ENCODE measurements around the gene PYCARD. TPM values are rescaled to one million over a fixed set of nuclear protein-coding genes. Genes with fewer than 3 reads are reported as not detected.
A peak's percentile ranks its signal among the peaks of the same experiment; 100 is the strongest.

Gene PYCARD
- polyA plus RNA-seq, 2 donors, result 51.7 to 79.2 TPM

- WGBS, 2 donors, result 0 to 1% methylated on average over 58 to 63 of the region's 63 CpGs
- Histone ChIP-seq H3K9me3 (ENCODE audit: control insufficient read depth in 2 of 2, insufficient read depth in 1 of 2, low read depth in 1 of 2, low read length in 1 of 2) (no peaks in the 10 kb centered on the region), H3K36me3 (ENCODE audit: control insufficient read depth in 2 of 2, insufficient read depth in 2 of 2, low read length in 1 of 2) (no peaks in the 10 kb centered on the region), H3K27me3 (ENCODE audit: control insufficient read depth in 1 of 2, insufficient read depth in 2 of 2, low read length in 2 of 2) (peaks cover 0 to 21% of the 10 kb centered on the region in 2 donors), H3K27ac (ENCODE audit: low read depth in 2 of 2, low read length in 1 of 2) (no peak overlapping the region), H3K4me3 (ENCODE audit: low read depth in 1 of 2, low read length in 2 of 2) (peak overlapping the region; percentile 22 to 25), H3K4me1 (ENCODE audit: control insufficient read depth in 2 of 2, insufficient read depth in 2 of 2, low read length in 1 of 2) (peaks cover 8 to 25% of the 10 kb centered on the region in 2 donors)
Measured at GRCh38 chr16:31215287-31216162, 13.0 kb upstream of the PYCARD start.

- Histone ChIP-seq H3K4me3 (ENCODE audit: low read depth in 1 of 2, low read length in 2 of 2) (peak overlapping the region; percentile 22 to 25), H3K27me3 (ENCODE audit: control insufficient read depth in 1 of 2, insufficient read depth in 2 of 2, low read length in 2 of 2) (peaks cover 0 to 21% of the 10 kb centered on the region in 2 donors)
- 9 to 13% methylated on average over 55 to 58 of the region's 58 CpGs for WGBS, 2 donors
Measured at GRCh38 chr16:31214708-31215286, 12.2 kb upstream of the PYCARD start.

GRCh38 chr16:31213877-31214707 lies 11.5 kb upstream of the PYCARD start, which contains the start of gene TRIM72:
Gene TRIM72 (plus strand): TSS chr16:31214119. CDS start chr16:31214739, 620 bp downstream.
- Histone ChIP-seq H3K36me3 (ENCODE audit: control insufficient read depth in 2 of 2, insufficient read depth in 2 of 2, low read length in 1 of 2) (no peaks in the 10 kb centered on the region), H3K27ac (ENCODE audit: low read depth in 2 of 2, low read length in 1 of 2) (no peak within 1 kb of the TSS), H3K4me3 (ENCODE audit: low read depth in 1 of 2, low read length in 2 of 2) (peak within 1 kb of the TSS; percentile 22 to 25), H3K4me1 (ENCODE audit: control insufficient read depth in 2 of 2, insufficient read depth in 2 of 2, low read length in 1 of 2) (peaks cover 8 to 28% of the 10 kb centered on the region in 2 donors), H3K27me3 (ENCODE audit: control insufficient read depth in 1 of 2, insufficient read depth in 2 of 2, low read length in 2 of 2) (peaks cover 0 to 21% of the 10 kb centered on the region in 2 donors), H3K9me3 (ENCODE audit: control insufficient read depth in 2 of 2, insufficient read depth in 1 of 2, low read depth in 1 of 2, low read length in 1 of 2) (no peaks in the 10 kb centered on the region)
- 73 to 74% methylated on average over 24 to 25 of the region's 25 CpGs for WGBS, 2 donors

More at GRCh38 chr16:31214708-31215286, 12.2 kb upstream of the PYCARD start:
- peaks cover 8 to 25% of the 10 kb centered on the region in 2 donors for H3K4me1 ChIP-seq (ENCODE audit: control insufficient read depth in 2 of 2, insufficient read depth in 2 of 2, low read length in 1 of 2)
- H3K27ac ChIP-seq (ENCODE audit: low read depth in 2 of 2, low read length in 1 of 2), result no peak overlapping the region
- H3K36me3 ChIP-seq (ENCODE audit: control insufficient read depth in 2 of 2, insufficient read depth in 2 of 2, low read length in 1 of 2), result no peaks in the 10 kb centered on the region
- H3K9me3 ChIP-seq (ENCODE audit: control insufficient read depth in 2 of 2, insufficient read depth in 1 of 2, low read depth in 1 of 2, low read length in 1 of 2), result no peaks in the 10 kb centered on the region

GRCh38 chr16:31213342-31213741 lies 10.8 kb upstream of the PYCARD start:
- Histone ChIP-seq H3K27me3 (ENCODE audit: control insufficient read depth in 1 of 2, insufficient read depth in 2 of 2, low read length in 2 of 2) (peaks cover 0 to 21% of the 10 kb centered on the region in 2 donors), H3K9me3 (ENCODE audit: control insufficient read depth in 2 of 2, insufficient read depth in 1 of 2, low read depth in 1 of 2, low read length in 1 of 2) (no peaks in the 10 kb centered on the region)
- whole genome bisulfite sequencing, 2 donors, result 93 to 98% methylated on average over 1 of the region's 1 CpG

DNA sequence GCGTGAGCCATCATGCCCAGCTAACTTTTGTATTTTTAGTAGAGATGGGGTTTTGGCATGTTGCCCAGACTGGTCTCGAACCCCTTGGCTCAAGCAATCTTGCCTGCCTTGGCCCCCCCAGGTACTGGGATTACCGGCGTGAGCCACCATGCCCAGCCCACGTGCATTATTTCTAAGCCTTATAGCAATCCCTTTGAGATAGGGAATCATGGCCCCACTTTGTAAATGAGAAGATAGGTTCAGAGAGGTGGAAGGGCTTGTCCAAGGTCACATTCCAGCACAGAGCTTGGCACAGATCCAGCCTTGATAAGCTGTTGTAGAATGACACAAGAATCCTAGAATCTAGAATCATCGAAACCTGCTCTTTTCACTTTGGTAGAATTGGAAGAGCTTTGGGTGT lies 4.2 kb upstream of the PYCARD start:
- Histone ChIP-seq H3K9me3 (ENCODE audit: control insufficient read depth in 2 of 2, insufficient read depth in 1 of 2, low read depth in 1 of 2, low read length in 1 of 2) (no peaks in the 10 kb centered on the region), H3K27me3 (ENCODE audit: control insufficient read depth in 1 of 2, insufficient read depth in 2 of 2, low read length in 2 of 2) (no peaks in the 10 kb centered on the region), H3K4me1 (ENCODE audit: control insufficient read depth in 2 of 2, insufficient read depth in 2 of 2, low read length in 1 of 2) (peaks cover 0 to 8% of the 10 kb centered on the region in 2 donors), H3K36me3 (ENCODE audit: control insufficient read depth in 2 of 2, insufficient read depth in 2 of 2, low read length in 1 of 2) (no peaks in the 10 kb centered on the region), H3K27ac (ENCODE audit: low read depth in 2 of 2, low read length in 1 of 2) (no peak overlapping the region), H3K4me3 (ENCODE audit: low read depth in 1 of 2, low read length in 2 of 2) (no peak overlapping the region)
- 40 to 41% methylated on average over 6 of the region's 6 CpGs for WGBS, 2 donors

More at GRCh38 chr16:31213342-31213741, 10.8 kb upstream of the PYCARD start:
- Histone ChIP-seq H3K4me3 (ENCODE audit: low read depth in 1 of 2, low read length in 2 of 2) (no peak overlapping the region), H3K36me3 (ENCODE audit: control insufficient read depth in 2 of 2, insufficient read depth in 2 of 2, low read length in 1 of 2) (no peaks in the 10 kb centered on the region), H3K4me1 (ENCODE audit: control insufficient read depth in 2 of 2, insufficient read depth in 2 of 2, low read length in 1 of 2) (peaks cover 8 to 28% of the 10 kb centered on the region in 2 donors), H3K27ac (ENCODE audit: low read depth in 2 of 2, low read length in 1 of 2) (no peak overlapping the region)

- Histone ChIP-seq H3K36me3 (ENCODE audit: control insufficient read depth in 2 of 2, insufficient read depth in 2 of 2, low read length in 1 of 2) (no peaks in the 10 kb centered on the region), H3K27me3 (ENCODE audit: control insufficient read depth in 1 of 2, insufficient read depth in 2 of 2, low read length in 2 of 2) (no peaks in the 10 kb centered on the region), H3K4me1 (ENCODE audit: control insufficient read depth in 2 of 2, insufficient read depth in 2 of 2, low read length in 1 of 2) (peaks cover 3 to 16% of the 10 kb centered on the region in 2 donors), H3K4me3 (ENCODE audit: low read depth in 1 of 2, low read length in 2 of 2) (no peak overlapping the region), H3K27ac (ENCODE audit: low read depth in 2 of 2, low read length in 1 of 2) (no peak overlapping the region), H3K9me3 (ENCODE audit: control insufficient read depth in 2 of 2, insufficient read depth in 1 of 2, low read depth in 1 of 2, low read length in 1 of 2) (no peaks in the 10 kb centered on the region)
- WGBS, 2 donors, result 89 to 90% methylated on average over 9 of the region's 9 CpGs
Measured at GRCh38 chr16:31204871-31205666, 2.5 kb upstream of the PYCARD start.

GRCh38 chr16:31201582-31202413 lies 762 bp downstream of the PYCARD start:
- Histone ChIP-seq H3K4me1 (ENCODE audit: control insufficient read depth in 2 of 2, insufficient read depth in 2 of 2, low read length in 1 of 2) (peaks cover 3 to 13% of the 10 kb centered on the region in 2 donors), H3K27ac (ENCODE audit: low read depth in 2 of 2, low read length in 1 of 2) (peak overlapping the region; percentile 73 to 85)
- 12 to 17% methylated on average over 26 to 35 of the region's 35 CpGs for WGBS, 2 donors

DNA sequence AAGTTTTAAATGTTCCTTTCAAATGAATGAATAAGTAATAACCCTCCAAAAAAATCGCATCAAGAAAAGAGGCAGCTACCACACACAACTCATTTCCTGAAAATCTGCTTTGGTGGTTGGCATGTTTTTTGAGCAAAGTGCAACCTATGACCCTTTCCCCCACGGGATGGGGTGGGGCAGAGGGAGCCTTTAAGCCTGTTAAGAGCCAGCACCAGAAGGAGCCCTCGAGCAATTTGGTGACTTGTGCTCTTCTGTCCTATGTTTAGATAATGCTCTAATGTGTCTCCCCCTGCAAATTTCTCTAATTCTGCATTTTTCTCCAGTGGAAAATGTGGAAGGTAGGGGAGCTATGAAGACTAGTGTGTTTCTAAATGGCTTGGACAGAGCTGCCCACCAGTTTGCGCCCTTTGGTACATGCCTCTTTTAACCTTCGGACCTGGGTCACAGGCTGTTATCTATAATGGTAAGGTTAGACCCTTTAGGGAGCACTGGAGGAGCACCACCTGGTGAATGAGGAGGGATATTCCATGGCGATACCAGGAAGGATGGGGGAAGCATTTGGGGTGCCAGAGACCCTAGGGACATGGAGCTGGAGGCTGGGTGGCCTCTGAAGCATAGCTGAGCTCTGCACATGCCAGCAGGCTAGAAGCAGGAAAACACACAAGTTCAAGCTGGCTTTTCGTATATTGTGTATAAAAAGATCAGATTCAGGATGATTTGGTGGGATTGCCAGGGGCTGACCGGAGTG lies 1.6 kb downstream of the PYCARD start:
- peaks cover 3 to 13% of the 10 kb centered on the region in 2 donors for H3K4me1 ChIP-seq (ENCODE audit: control insufficient read depth in 2 of 2, insufficient read depth in 2 of 2, low read length in 1 of 2)
- peak overlapping the region; percentile 65 to 74 for H3K4me3 ChIP-seq (ENCODE audit: low read depth in 1 of 2, low read length in 2 of 2)
- WGBS, 2 donors, result 40 to 43% methylated on average over 8 of the region's 8 CpGs
- no peaks in the 10 kb centered on the region for H3K9me3 ChIP-seq (ENCODE audit: control insufficient read depth in 2 of 2, insufficient read depth in 1 of 2, low read depth in 1 of 2, low read length in 1 of 2)
- peak overlapping the region in 1 of 2 donors; percentile 85 for H3K27ac ChIP-seq (ENCODE audit: low read depth in 2 of 2, low read length in 1 of 2)
- H3K36me3 ChIP-seq (ENCODE audit: control insufficient read depth in 2 of 2, insufficient read depth in 2 of 2, low read length in 1 of 2), result peaks cover 0 to 8% of the 10 kb centered on the region in 2 donors
- no peaks in the 10 kb centered on the region for H3K27me3 ChIP-seq (ENCODE audit: control insufficient read depth in 1 of 2, insufficient read depth in 2 of 2, low read length in 2 of 2)

More at GRCh38 chr16:31201582-31202413, 762 bp downstream of the PYCARD start:
- Histone ChIP-seq H3K36me3 (ENCODE audit: control insufficient read depth in 2 of 2, insufficient read depth in 2 of 2, low read length in 1 of 2) (peaks cover 0 to 4% of the 10 kb centered on the region in 2 donors), H3K27me3 (ENCODE audit: control insufficient read depth in 1 of 2, insufficient read depth in 2 of 2, low read length in 2 of 2) (no peaks in the 10 kb centered on the region), H3K4me3 (ENCODE audit: low read depth in 1 of 2, low read length in 2 of 2) (peak overlapping the region; percentile 65 to 74), H3K9me3 (ENCODE audit: control insufficient read depth in 2 of 2, insufficient read depth in 1 of 2, low read depth in 1 of 2, low read length in 1 of 2) (no peaks in the 10 kb centered on the region)

All from esophagus (tissue), 2 donors.